Measurements from ENCODE around the gene LSM7.

The LSM7 gene

DNA sequence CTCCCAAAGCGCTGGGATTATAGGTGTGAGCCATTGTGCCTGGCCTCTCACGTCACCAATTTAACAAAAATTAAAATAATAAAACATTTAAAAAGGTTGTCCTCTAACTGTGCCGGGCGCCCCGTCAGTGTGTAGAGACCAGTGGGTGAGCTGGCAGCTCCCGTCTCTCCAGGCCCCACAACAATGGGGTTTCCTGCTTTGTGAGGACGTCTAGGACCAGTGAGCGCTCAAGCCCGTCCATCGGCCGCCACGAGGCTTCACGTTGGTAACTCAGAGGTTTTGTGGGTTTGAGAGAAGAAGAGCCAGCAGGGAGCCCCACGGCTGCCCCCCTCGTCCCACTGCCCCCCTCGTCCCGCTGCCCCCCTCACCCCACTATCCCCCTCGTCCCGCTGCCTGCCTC, 4.7 kb downstream of the LSM7 start:
- no peak for DNase-seq (ENCODE audit: low spot score)

- DNase-seq (ENCODE audit: low spot score): no peak
Measured at GRCh38 chr19:2321565-2322283, 6.7 kb downstream of the LSM7 start.

DNA sequence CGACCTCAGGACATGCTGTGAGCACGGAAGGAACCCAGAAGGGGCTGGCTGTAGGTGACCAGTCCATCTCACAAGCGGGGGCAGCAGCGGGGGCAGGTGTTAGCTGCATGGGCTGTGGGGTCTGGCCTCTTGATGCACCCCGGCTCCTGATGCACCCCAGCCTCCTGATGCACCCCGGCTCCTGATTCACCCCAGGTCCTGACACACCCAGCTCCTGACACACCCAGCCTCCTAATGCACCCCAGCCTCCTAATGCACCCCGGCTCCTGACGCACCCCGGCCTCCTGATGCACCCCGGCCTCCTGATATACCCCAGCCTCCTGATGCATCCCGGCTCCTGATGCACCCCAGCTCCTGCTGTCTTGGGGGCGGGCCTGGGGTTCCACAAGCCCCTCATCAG, 7.4 kb downstream of the LSM7 start:
- DNase-seq (ENCODE audit: low spot score): no peak

DNA sequence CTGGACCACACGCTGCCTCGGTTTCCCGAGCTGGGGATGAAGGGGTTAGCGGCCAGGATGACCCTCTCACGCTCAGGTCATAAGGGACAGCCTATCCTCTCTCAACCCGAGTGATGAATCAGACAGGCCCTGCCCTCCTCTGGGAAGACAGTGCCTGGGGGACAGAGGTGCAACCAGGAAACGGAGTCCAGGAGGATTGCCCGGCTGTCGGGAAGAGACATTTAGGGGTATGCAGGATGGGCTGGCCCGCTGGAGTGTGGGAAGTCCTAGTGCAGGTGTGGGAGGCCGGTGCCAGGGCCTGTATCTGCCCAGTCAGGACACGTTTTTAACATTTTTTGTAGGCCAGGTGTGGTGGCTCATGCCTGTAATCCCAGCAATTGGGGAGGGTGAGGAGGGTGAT, 8.3 kb downstream of the LSM7 start:
- DNase-seq (ENCODE audit: low spot score): no peak

GRCh38 chr19:2319551-2319950, 8.8 kb downstream of the LSM7 start:
- no peak for DNase-seq (ENCODE audit: low spot score)

- DNase-seq (ENCODE audit: low spot score): no peak
Measured at GRCh38 chr19:2318923-2319322, 9.5 kb downstream of the LSM7 start.

- no peak for DNase-seq (ENCODE audit: low spot score)
Measured at GRCh38 chr19:2317756-2318155, 10.6 kb downstream of the LSM7 start.

- no peak for DNase-seq (ENCODE audit: low spot score)
Measured at GRCh38 chr19:2317300-2317699, 11.1 kb downstream of the LSM7 start.

- peak; percentile 79 for DNase-seq (ENCODE audit: low spot score)
Measured at GRCh38 chr19:2315818-2316353, 12.5 kb downstream of the LSM7 start.

DNA sequence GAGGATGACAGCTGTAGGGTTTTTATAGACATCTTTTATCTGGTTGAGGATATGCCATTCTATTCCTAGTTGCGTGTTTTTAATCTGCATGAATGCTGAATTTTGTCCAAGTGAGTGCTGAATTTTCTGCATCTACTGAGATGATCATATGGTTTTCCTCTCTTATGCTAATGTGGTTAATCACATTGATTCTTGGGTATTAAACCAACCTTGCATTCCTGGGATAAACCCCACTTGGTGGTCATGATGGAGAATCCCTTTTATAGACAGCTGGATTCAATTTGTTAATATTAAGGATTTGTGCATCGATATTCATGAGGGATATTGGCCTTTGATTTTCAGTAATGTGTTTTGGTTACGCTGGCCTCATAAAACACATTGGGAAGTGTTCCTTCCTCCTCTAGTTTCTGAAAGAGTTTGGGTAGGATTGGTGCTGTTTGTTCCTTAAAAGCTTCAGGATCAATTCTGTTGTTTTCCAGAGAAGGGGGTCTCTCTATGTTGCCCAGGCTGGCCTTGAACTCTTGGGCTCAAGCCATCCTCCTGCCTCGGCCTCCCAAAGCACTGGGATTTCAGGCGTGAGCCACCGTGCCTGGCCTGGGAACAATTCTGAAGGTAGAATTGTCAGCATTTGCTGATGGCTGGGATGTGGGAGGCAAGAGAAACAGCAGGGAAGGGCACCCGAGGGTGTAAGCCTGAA, 13.1 kb downstream of the LSM7 start:
- no peak for DNase-seq (ENCODE audit: low spot score)

DNA sequence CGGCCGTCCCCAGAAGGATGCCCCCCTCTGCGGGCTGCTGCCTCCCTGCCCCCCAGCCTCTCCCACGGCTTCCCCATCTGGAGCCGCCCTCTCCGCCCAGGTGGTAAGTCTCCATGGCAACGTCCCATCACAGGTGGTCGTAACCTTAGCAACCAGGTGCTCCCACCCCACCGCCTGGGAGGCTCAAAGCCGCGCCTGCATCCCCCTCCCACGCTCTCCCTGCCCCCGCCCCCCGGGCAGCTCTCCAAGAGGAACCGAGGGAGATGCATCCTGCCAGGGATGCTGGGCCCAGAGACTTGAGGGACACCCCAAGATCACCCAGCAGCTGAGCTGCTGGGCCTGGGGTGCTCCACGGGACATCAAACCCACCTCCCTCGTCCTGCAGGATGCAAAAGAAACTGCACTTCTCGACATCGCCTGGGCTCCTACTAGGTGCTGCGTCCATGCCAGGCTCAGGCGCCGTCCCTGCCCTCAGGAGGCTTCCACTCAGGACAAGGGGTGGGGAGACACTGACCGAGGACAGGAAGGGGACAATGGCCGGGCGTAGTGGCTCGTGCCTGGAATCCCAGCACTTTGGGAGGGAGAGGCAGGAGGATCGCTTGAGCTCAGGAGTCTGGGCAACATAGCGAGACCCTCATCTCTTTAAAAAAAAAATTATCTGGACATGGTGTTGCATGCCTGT, 15.4 kb downstream of the LSM7 start:
- no peak for DNase-seq (ENCODE audit: low spot score)

GRCh38 chr19:2311093-2311492, 17.3 kb downstream of the LSM7 start:
- no peak for DNase-seq (ENCODE audit: low spot score)

- DNase-seq (ENCODE audit: low spot score): no peak
Measured at GRCh38 chr19:2309734-2310362, 18.5 kb downstream of the LSM7 start.

- DNase-seq (ENCODE audit: low spot score): peak; percentile 81
Measured at GRCh38 chr19:2308114-2308556, 20.3 kb downstream of the LSM7 start, which contains the start of gene LINGO3. Gene LINGO3, minus strand, starts transcription at chr19:2308154. Its CDS starts 16,378 bp downstream, at chr19:2291776.

- DNase-seq (ENCODE audit: low spot score): no peak
Measured at GRCh38 chr19:2307518-2308012, 20.8 kb downstream of the LSM7 start.

- no peak for DNase-seq (ENCODE audit: low spot score)
Measured at GRCh38 chr19:2306971-2307370, 21.4 kb downstream of the LSM7 start.

GRCh38 chr19:2306281-2306806, 22.0 kb downstream of the LSM7 start:
- no peak for DNase-seq (ENCODE audit: low spot score)

DNA sequence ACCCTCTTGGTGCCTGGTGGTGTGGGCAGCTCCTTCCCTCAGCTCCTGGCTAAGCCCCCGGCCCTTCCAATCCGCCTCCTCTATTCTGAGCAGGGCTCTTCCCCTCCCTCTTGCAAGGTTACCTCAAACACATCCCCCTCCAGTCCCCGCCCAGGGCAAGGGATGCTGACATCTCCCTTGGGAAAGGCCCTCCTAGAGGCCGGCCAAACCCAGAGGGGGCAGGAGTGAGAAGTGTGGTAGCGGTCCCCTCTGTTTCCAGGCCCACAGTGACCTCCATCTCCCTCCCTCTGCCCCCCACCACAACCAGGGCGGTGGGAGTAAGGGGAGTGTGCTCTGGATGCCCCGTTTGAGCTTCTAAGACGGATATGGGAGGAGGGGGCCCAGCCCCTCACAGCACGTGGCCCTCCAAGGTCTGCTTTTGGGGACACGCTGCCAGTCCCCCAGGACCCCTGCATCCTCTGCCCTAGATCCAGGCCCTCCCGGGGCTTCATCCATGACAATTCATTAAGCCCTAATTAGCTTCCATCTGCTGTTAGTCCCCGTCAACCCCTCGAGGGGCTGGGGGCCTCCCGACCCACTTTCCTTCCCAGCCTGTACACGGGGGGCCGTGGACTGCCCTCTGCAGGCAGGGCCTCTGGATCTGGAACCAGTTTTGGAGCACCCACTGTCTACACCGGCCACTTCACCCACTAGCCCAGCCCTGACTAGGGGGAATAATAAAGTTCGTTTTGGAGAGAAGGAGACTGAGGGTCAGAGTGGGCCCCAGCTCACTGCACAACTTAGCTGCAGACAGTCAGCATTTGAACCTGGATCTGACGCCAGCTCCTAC, 22.7 kb downstream of the LSM7 start:
- DNase-seq (ENCODE audit: low spot score): no peak

DNA sequence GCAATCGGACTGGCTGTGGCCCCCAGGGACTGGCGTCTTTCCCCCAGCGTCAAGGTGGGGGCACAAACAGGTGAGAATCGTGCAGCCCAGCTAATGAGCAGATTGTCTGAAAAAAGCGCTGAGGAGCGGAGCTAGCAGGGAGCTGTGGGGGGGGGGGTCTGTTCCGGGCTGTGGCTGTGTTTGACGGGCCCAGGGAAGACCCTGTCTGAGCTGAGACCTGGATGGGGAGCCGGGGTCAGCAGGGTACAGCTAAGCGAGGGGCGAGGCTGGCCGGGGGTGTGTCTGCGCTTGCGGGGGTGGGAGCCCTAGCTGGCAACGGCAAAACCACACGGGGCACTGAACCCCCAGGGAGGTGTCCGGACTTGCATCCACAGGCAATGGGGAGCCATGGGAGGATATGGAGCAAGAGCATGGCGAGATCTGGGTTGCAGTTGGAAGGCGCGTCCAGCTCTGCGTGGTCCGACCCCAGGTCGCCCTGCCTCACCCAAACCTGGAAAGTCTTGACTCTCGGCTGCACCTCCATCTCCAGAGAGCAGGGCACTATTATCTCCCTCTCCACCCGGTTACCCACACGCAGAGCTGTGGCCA, 25.1 kb downstream of the LSM7 start:
- no peak for DNase-seq (ENCODE audit: low spot score)

Measured in D341Med (cell line).